ENCODE measurements around the gene BLVRB. TPM values are rescaled to one million over a fixed set of nuclear protein-coding genes. Genes with fewer than 3 reads are reported as not detected.
A peak's percentile ranks its signal among the peaks of the same experiment; 100 is the strongest.

The BLVRB gene
- total and polyA plus RNA-seq, 7 donors: 74.1 to 204 (median 167) TPM

DNA sequence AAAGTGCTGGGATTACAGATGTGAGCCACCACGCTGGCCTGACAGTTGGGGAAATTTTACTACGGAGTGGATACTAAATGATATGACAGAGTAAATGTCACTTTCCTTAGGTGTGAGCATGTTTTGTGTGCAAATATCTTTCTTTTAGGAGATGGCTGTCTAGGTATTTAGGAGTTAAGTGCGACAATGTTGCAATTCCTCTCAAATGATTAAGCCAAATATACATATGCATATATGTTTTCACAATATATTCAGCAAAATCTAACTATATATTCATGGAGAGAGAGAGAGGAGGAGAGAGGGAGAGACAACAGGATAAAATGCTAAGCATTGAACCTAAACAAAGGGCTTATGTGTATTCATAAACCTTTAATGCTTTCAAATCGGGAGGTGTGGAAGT lies 16.0 kb downstream of the BLVRB start:
- ATAC-seq: no peak
- Histone ChIP-seq H3K9me3 (no peaks in the 10 kb centered on the region), H3K4me1 (peaks cover 4% of the 10 kb centered on the region), H3K36me3 (ENCODE audit: insufficient read depth in 1 of 2, low read depth in 1 of 2) (peaks cover 0 to 64% of the 10 kb centered on the region in 2 donors), H3K27ac (no peak overlapping the region), H3K27me3 (ENCODE audit: insufficient read depth in 3 of 3, low read length in 2 of 3) (no peaks in the 10 kb centered on the region), H3K4me3 (no peak overlapping the region)
- DNase-seq: no peak
- WGBS, 3 donors: 89 to 95% (median 91%) methylated on average over 4 of the region's 4 CpGs
- no peak for TF ChIP-seq CTCF (IDR thresholded peaks at IDR 0.05)
- intact Hi-C loops (cut with DNase I): no loop called here

GRCh38 chr19:40446263-40446784 lies 19.2 kb downstream of the BLVRB start:
- intact Hi-C loops (cut with DNase I): no loop called here
- no peaks in the 10 kb centered on the region for H3K9me3 ChIP-seq
- H3K4me3 ChIP-seq: no peak overlapping the region
- H3K36me3 ChIP-seq (ENCODE audit: insufficient read depth in 1 of 2, low read depth in 1 of 2): peaks cover 2 to 55% of the 10 kb centered on the region in 2 donors
- H3K27ac ChIP-seq: no peak overlapping the region
- no peaks in the 10 kb centered on the region for H3K27me3 ChIP-seq (ENCODE audit: insufficient read depth in 3 of 3, low read length in 2 of 3)
- H3K4me1 ChIP-seq: peaks cover 17% of the 10 kb centered on the region
- ATAC-seq (no peak), DNase-seq (no peak)
- 76 to 80% (median 78%) methylated on average over 8 of the region's 8 CpGs for WGBS, 3 donors
- TF ChIP-seq CTCF (IDR thresholded peaks at IDR 0.05): no peak

GRCh38 chr19:40445780-40446262 lies 19.7 kb downstream of the BLVRB start:
- intact Hi-C loops (cut with DNase I): no loop called here
- no peak for ATAC-seq
- Histone ChIP-seq H3K27ac (no peak overlapping the region), H3K9me3 (no peaks in the 10 kb centered on the region), H3K27me3 (ENCODE audit: insufficient read depth in 3 of 3, low read length in 2 of 3) (no peaks in the 10 kb centered on the region), H3K4me3 (no peak overlapping the region), H3K36me3 (ENCODE audit: insufficient read depth in 1 of 2, low read depth in 1 of 2) (peaks cover 7 to 55% of the 10 kb centered on the region in 2 donors), H3K4me1 (peaks cover 22% of the 10 kb centered on the region)
- DNase-seq: no peak
- WGBS, 3 donors: 67 to 79% (median 68%) methylated on average over 9 of the region's 9 CpGs
- TF ChIP-seq CTCF (IDR thresholded peaks at IDR 0.05): no peak

- intact Hi-C loops (cut with DNase I): loop anchor here in 1 of 2 donors (5.0 kb wide), 1 partner anchor 98 kb away; the partner anchor contains the start of genes C19orf47 and PLD3
- no peak for TF ChIP-seq CTCF (IDR thresholded peaks at IDR 0.05)
- no peaks in the 10 kb centered on the region for H3K27me3 ChIP-seq (ENCODE audit: insufficient read depth in 3 of 3, low read length in 2 of 3)
- peak overlapping the region; percentile 98 for H3K4me3 ChIP-seq
- H3K27ac ChIP-seq: peak overlapping the region; percentile 100
- DNase-seq (no peak), ATAC-seq (no peak)
- H3K9me3 ChIP-seq: no peaks in the 10 kb centered on the region
- H3K4me1 ChIP-seq: peaks cover 23% of the 10 kb centered on the region
- H3K36me3 ChIP-seq (ENCODE audit: insufficient read depth in 1 of 2, low read depth in 1 of 2): peaks cover 8 to 55% of the 10 kb centered on the region in 2 donors
- 17 to 23% (median 21%) methylated on average over 13 to 18 of the region's 18 CpGs for WGBS, 3 donors
Observed at GRCh38 chr19:40444825-40445312, 20.7 kb downstream of the BLVRB start.

Data from psoas muscle (tissue), 8 donors.